Activated T-cell treated with anti-CD3 and anti-CD28 coated beads, Interleukin-2, amount 50 U/mL, for 1 hour (primary cell): ENCODE results near the gene EIF4H.
A peak's percentile ranks its signal among the peaks of the same experiment; 100 is the strongest.
"Not testable (repeated sequence)": the region's sequence is repeated elsewhere in the genome, so short reads cannot be mapped to it uniquely, and the experiment has no call there.

Source experiments
- DNase-seq: peaks from one replicate; pipeline ENCODE4 v3.0.0-alpha.2; 2020

Gene EIF4H

DNA sequence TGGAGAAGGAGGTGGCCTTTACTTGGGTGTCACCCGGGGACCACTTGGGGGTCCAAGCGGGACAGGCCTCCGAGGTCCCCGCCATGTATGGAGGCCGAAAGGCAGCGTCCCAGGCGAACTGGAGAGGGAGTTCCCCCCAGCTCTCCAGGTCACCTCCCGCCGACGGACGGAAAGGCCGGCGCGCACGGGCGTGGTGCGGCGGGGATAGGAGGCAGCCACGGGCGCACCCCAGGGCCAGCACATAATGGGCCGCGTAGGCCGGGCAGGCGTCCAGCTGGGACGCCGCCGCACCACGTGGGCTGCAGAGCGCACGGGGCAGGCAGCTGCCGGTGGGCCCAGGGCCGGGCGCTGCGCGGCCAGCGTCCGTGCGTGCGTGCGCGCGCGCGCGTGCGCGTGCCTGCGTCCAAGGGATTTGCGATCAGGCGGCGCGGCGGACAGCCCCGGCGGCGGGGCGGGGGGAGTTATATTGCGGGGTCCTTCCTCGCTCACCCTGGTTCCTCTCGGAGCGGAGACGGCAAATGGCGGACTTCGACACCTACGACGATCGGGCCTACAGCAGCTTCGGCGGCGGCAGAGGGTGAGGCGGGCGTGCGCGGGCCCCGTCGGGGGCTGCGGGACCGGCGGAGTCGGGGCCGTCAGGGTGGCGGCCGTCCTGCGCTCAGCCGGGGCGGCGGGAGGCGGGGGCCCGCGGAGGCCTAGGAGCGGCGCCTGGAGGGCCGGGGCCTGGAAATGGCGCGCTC lies at the start of gene EIF4H:
TSS of gene EIF4H (plus strand) at position 491 of the 740 bp plus-strand sequence. CDS start at position 519, 28 bp downstream.
- DNase-seq: peak; percentile 98

DNA sequence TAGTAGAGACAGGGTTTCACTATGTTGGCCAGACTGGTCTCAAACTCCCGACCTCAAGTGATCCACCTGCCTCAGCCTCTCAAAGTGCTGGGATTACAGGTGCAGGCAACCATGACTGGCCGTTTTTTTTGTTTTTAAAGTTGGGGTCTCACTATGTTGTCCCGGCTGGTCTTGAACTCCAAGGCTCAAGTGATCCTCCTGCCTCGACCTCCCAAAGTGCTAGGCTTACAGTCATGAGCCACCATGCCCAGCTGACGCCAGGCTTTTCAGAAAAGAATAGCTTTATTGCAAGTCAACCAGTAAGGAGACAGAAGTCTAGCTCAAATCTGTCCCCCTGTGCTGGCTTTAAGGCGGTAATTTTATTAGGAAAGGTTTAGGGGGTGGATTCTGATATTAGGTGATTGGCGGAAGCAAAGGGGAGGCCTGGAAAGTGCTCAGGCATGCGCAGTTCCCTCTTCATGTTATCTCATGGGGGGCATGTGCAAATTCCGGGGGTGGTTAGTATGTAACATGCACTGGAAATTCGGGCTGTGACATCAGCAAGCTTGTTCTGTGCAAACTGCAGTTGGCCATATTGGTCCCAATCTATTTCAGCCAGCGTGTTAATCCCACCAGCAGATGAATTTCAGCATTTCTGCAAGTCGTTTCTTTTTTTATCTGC lies 47.8 kb upstream of the EIF4H start:
- no peak for DNase-seq

DNA sequence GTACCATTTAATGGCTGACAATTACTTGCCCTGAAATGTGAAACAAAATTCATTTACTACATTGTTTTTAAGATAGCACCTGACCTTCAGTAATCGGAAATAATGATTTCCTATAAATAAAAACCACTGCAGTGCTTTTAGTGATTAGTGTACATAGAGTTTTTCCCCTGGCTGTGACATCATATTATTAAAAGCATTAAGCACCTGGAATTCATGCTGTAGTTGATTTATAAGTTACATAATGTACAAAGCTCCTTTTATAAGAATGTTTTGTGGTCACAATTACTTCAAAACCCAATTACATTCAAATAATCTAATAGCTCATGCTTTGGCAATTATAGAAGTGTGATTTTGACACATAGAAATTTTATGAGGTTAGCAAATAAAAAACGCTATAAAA lies 44.3 kb upstream of the EIF4H start:
- DNase-seq: no peak

DNA sequence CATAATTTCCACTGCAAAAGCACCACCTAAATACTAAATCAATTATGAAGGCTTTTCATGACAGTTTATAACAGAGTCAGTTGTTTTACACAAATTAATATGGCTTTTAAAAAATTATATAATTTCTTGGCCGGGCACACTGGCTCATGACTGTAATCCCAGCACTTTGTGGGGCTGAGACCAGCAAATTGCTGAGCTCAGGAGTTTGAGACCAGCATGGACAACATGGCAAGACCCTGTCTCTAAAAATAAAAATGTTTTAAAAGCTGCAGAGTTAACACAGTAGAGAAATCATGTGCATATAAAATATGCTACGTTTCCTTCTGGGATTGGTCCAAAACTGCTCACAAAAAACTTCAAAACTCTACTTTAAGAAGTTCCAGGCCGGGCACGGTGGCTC lies 43.6 kb upstream of the EIF4H start:
- DNase-seq: no peak

DNA sequence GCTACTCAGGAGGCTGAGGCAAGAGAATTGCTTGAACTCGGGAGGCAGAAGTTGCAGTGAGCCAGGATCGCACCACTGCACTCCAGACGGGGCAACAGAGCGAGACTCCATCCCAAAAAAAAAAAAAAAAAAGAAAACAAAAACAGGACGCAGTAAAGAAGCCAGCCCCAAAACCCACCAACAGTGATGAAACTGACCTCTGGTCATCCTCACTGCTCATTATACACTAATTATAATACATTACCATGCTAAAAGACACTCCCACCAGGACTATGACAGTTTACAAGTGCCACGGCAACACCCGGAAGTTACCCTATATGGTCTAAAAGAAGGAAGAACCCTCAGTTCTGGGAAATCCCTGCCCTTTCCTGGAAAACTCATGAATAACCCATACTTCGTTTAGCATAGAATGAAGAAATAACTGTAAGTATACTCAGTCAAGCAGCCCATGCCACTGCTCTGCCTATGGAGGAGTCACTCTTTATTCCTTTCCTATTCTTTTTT lies 40.0 kb upstream of the EIF4H start:
- no peak for DNase-seq

DNA sequence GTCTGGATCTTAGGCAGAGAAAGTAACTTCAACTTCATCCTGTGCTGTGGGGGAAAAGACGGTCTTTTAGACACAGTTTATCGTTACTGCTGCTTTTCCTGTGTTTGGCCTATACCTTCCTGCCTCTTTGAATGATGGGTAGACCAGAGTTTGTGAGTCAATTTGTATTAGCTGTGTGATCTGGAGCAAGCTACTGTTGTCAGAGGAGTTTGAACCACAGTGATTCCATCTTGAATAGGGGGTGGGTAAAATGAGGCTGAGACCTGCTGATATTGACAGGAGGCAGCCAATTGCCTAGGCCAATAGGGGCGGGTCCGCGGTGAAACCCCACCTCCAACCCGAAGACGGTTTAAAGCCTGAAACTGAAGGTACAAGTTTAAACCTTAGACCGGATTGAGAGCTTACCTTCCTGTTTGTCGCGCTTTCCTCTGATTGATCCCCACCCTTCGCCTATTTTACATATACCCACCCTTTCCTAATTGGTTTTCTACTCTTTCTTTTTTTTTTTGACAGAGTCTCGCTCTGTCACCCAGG lies 35.8 kb upstream of the EIF4H start:
- DNase-seq: no peak

DNA sequence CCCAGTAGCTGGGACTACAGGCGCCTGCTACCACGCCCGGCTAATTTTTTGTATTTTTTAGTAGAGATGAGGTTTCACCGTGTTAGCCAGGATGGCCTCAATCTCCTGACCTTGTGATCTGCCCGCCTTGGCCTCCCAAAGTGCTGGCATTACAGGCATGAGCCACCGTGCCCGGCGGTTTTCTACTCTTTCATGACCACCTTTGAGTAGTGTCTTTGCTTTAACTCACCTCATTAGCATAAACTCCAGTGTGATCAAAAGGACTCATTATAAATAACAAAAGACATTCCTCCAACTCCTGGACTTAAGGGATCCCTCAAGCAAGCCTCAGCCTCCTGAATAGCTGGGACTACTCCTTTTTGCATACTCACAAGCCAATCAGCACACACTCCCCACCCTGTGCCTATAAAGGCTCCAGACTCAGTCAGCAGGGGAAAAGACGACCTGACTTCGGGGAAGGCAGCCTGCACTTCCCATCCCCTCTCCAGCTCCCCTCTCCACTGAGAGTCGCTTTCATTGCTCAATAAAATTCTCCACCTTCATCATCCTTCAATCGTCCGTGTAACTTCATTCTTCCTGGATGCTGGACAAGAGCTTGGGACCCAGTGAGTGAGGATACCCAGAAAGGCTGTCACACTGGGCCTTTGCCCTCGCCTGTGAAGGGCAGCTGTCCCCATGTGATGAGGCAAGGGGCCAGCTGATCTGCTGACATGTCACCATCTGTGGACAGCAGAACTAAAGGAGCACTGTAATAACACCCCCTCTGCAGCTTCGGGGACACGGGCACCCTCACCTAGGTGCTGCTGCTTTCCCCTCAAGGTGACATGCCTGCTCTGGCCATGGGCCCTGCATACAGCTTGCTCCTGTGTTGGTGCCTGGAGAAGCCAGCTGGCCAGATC lies 35.0 kb upstream of the EIF4H start:
- no peak for DNase-seq

DNA sequence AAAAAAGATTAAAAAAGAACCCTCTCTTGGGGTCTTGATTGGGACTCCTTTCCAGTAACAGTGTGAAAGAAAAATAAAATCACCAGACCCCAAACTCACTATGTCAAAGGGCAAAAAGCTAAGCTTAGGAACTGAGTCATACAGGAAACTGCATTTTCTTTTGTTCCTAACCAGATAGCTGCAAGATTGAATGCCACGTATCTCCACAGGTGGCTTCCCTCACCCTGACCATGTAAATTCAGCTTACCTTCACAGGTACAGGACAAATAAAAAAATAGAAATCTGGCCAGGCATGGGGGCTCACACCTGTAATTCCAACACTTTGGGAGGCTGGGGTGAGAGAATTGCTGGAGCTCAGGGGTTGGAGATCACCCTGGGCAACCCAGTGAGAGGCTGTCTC lies 32.5 kb upstream of the EIF4H start:
- no peak for DNase-seq

DNA sequence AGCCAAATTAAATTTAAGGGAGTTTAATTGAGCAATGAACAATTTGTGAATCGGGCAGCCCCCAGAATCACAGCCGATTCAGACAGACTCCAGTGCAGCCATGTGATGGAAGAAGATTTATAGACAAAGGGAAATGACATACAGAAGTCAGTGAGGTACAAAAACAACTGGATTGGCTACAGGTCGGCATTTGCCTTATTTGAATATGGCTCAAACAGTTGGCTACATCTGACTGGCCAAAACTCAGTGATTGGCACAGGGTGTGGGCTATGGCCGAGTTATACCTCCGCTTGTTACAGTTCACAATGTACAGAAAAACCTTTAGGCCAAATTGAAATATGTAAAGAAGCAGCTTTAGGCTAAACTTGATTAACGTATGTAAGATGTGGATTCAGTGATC lies 30.8 kb upstream of the EIF4H start:
- DNase-seq: no peak

DNA sequence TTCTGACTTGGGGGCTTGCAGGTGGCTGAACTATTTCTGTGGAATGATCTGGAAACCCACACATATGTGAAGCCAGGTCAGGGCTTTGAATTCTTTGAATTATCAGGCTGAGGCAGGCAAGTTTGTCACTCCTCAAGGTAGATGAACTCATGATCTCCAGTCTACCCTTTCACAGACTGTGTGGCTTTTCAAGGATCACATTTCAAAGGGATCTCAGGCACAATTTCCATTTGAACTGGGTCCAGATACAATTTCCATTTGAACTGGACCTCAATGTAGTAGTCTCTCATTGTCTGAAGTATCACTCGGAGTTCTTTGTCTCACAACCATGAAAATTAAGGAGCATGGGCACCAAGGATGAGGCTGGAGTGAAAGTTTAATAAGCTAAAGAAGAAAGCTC lies 25.7 kb upstream of the EIF4H start:
- no peak for DNase-seq

DNA sequence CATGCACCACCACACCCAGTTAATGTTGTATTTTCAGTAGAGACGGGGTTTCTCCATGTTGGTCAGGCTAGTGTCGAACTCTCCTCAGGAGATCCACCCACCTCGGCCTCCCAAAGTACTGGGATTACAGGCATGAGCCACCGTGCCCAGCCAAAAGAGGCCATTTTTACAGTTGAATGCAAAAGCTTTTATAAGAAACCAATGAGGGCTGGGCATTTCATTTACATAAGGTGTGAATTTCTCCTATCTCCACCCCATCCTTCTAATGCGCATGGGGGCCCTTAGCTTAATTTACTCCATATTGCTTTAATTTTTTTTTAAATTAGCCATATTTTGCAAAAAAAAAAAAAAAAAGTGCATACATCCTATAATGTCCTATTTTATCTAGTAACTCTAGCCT lies 25.1 kb upstream of the EIF4H start:
- no peak for DNase-seq

DNA sequence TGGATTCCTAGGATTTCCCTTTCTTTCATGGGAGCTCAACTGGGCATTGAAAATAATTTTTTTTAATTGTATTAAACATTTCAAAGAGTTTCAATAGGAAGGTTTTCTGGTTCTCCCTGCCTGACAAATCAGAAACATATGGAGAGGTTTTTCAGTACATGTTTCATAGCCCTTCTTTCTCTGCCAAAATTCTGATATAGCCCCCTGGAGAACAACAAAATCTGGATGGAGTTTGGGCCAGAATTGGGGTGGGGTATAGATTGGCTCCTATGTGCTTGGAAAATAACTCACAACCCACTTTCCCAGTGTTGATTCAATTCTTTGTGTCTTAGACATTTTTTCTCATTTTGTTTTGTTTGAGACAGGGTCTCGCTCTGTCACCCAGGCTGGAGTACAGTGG lies 24.6 kb upstream of the EIF4H start:
- no peak for DNase-seq

DNA sequence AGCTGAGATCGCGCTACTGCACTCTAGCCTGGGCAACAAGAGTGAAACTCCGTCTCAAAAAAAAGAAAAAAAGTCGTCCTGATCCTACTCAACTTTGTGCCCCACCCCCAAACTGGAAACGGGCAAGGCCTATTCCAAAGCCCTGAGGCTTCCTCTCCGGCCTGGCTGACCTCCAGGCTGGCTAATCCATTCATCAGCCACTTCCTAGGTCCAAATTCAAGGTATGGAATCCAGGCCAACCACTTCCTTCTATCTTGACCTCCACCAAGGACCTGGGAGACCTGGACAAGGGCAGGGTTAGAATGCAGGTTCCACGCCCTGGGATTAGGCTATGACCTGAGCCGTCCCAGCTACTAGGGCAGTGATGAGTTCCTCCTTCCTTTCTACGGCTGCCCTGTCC lies 20.4 kb upstream of the EIF4H start:
- no peak for DNase-seq

DNA sequence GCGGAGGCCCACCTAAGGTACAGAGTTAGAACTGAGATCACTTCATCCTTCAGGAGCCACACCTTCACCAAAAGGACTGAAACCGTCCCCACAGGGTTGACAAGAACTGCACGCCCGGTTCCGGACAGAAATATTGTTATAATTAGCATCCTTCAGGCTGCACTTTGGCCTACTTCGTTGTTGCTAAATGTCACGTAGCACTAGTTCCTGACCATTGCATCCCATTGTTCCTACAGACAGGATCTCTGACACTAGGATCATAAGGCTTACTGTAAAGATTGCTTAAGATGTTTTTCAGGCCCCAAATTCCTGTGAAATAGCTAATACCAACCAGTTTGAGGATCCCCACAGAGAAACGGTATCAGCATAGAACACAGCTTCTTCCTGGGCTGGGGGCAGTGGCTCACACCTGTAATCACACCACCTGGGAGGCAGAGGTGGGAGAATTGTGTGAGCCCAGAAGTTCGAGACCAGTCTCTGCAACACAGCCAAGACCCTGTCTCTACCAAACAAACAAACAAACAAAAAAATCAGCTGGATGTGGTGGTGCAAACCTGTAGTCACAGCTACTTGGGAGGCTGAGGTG lies 18.3 kb upstream of the EIF4H start:
- DNase-seq: no peak

DNA sequence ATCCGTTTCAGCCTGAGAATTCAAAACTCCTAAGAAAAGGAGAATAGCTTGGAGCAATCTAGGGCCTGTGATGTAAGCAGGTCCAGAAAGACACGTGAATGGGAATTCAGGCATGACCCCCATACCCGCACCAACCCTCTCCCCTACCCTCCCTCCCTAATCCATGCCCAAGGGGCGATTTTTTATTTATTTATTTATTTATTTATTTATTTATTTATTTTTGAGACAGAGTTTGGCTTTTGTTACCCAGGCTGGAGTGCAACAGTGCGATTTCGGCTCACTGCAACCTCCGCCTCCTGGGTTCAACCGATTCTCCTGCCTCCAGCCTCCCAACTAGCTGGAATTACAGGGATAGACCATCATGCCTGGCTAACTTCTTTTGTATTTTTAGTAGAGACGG lies 16.6 kb upstream of the EIF4H start:
- no peak for DNase-seq

DNA sequence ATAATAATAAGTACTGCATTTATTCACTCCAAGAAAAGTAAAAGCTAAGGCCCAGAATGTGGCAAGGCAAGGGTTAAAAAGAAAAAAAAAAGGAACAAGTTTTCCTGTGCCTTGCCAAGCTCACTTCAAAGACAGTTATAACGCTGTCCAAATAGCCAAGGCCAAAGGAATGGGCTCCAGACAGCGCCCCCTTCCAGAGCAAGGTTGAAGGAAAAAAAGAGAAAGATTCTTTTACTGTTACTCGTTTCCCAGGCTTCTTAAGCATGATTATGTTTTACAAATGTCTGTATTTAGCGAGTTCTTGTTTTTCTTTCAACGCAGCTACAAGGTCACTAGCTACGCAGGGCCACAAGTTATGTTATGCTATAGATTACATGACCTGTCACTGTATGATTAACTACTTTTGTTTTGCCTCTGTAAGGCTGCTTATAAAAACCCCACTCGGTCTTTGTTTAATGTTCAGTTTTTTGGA lies 9.1 kb upstream of the EIF4H start:
- no peak for DNase-seq

DNA sequence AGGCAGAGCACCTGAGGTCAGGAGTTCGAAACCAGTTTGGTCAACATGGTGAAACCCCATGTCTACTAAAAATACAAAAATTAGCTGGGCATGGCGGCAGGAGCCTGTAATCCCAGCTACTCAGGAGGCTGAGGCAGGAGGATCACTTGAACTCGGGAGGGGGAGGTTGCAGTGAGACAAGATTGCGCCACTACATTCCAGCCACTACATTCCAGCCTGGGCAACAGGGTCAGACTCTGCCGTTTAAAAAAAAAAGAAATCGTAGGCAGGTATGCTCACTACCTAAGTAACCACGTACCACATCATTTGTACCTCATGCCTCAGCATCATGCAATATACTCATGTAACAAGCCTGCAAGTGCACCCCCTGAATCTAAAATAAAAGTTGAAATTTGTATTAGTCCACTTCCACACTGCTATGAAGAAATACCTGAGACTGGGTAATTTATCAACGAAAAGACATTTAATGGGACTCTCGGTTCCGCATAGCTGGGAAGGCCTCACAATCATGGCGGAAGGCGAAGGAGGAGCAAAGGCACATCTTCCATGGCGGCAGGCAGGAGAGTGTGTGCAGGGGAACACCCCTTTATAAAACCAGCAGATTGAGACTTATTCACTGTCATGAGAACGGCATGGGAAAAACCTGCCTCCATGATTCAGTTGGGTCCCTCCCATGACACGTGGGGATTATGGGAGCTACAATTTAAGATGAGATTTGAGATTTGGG lies 8.1 kb upstream of the EIF4H start:
- DNase-seq: no peak

DNA sequence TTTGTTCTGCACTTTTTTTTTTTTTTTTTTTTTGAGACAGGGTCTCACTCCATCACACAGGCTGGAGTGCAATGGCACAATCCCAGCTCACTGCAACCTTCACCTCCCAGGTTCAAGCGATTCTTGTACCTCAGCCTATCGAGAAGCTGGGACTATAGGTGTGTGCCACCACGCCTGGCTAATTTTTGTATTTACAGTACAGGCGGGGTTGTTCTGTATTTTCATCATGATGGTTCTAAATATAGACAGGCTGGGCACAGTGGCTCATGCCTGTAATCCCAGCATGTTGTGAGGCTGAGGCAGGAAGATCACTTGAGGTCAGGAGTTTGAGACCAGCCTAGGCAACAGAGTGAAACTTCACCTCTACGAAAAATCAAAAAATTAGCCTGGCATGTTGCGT lies 6.8 kb upstream of the EIF4H start:
- DNase-seq: not testable (repeated sequence)

DNA sequence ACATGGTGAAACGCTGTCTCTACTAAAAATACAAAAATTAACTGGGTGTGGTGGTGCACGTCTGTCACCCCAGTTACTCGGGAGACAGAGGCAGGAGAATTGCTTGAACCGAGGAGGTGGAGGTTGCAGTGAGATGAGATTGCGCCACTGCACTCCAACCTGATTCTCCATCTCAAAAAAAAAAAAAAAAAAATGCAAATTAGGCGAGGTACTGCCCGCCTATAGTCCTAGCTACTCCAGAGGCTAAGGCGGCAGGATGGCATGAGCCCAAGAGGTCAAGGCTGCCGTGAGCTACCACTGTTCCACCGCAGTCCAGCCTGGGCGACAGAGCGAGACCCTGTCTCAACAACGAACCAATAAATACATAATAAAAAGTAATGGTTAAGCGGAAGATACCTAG lies 1.1 kb upstream of the EIF4H start:
- DNase-seq: no peak

DNA sequence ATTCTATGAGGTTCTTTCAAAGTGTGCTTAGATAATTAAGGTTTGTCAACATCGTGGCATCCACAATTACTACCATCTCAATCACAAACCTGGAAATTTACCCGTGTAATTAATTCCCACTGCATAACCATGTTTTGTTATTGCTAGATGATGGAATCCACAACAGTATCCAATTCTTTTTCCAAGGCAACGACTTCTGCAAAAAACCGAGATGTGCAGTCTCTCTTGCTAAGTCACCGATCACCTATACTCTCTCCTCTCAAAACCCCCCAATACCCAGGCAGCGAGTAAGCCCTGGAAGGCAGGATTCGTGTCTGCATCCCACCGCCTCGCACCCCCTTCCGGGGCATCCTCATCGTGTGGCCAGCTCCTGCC lies 678 bp upstream of the EIF4H start:
- DNase-seq: no peak

DNA sequence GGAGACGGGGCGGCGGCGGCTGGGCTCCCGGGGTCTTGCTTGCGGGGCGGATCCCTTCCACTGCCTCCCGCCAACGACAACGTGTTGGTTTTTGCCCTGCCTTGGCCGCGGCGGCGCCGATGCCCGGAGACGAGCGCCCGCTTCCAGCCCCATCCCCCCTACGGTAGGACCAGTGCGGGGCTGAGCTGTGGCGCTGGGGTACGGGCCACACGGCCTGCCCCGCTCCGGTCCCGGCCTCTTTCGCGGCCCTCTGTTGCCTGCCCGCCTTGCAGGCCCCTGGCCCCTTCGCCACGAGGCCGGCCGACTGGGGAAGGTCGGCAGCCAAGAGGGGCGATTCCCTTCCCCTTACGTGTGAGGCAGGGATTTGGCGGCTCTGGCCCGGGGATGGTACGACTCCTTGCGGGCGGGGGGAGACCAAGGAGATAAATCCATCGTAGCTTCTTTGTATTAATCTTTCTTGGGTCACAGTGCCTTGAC lies 488 bp downstream of the EIF4H start:
- DNase-seq: no peak

DNA sequence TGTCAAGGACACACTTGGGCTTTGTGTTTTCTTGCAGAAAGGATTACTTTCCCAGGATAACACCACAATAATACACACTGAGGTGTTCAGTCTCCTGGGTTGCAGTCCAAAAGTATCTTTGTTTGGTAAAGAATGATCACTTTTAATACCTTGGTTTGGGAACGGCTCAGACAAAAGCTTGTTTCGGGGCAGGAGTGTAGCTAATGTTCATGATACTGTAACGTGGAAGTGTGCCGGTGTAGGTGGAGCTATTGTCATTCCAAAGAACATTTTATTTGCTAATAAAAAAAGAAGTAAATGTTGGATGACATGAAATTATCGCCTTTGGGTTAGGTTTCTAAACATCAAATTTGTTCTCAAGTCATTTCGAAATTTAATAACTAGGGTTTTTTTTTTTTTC lies 1.2 kb downstream of the EIF4H start:
- DNase-seq: no peak
